ENCODE results near the gene PSMG3. TPM values are rescaled to one million over a fixed set of nuclear protein-coding genes. Genes with fewer than 3 reads are reported as not detected.

PSMG3 gene
- total and polyA plus RNA-seq, 2 experiments from 2014 or later: 28.3 to 84.8 TPM

DNA sequence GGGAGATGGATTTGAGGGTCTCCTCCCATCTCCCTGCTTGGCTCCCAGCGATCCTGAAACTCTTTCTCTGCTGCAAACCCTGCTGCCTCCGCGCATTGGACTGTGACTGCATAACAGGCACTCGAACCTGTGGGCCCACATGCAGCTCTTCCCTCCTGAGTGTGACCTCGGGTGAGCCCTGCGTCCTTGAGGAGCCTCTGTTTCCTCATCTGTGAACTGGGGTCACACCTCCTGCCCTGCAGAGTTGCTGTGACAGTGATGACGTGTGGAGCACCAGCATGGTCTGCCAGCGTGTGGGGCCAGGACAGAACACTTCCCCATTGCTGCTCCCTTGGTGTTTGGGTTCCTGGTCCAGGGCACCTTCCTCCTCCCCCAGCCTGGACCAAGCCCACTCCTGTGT lies 46.9 kb upstream of the PSMG3 start:
- Mint-ChIP-seq H3K4me1 (peaks cover 4% of the 10 kb centered on the region; the same call in 1 of the 3 replicates), H3K27me3 (ENCODE audit: insufficient read depth, low read depth, poor library complexity) (peaks cover 6% of the 10 kb centered on the region), H3K4me3 (no peak overlapping the region), H3K27ac (no peak overlapping the region), H3K36me3 (ENCODE audit: low read depth) (no peaks in the 10 kb centered on the region), H3K9me3 (peaks cover 4% of the 10 kb centered on the region; the same call in 1 of the 3 replicates)
- Histone ChIP-seq H4K20me1 (replicated peaks; ENCODE audit: insufficient read depth) (no peaks in the 10 kb centered on the region), H3K27ac (ENCODE audit: low read depth) (no peak overlapping the region), H3K36me3 (ENCODE audit: insufficient read depth) (no peaks in the 10 kb centered on the region), H3F3A (replicated peaks; ENCODE audit: low read depth) (no peaks in the 10 kb centered on the region), H3K4me3 (no peak overlapping the region), H3K27me3 (ENCODE audit: insufficient read depth) (no peaks in the 10 kb centered on the region), H2AFZ (no peak overlapping the region), H3K4me2 (no peak overlapping the region), H3K79me2 (replicated peaks; ENCODE audit: insufficient read depth) (no peaks in the 10 kb centered on the region), H3K4me1 (ENCODE audit: insufficient read depth) (no peaks in the 10 kb centered on the region), H3K9me2 (ENCODE audit: insufficient read depth) (no peaks in the 10 kb centered on the region)
- DNase-seq (ENCODE audit: low spot score): no peak
- no peak for ATAC-seq
- TF ChIP-seq, protein P1, sequence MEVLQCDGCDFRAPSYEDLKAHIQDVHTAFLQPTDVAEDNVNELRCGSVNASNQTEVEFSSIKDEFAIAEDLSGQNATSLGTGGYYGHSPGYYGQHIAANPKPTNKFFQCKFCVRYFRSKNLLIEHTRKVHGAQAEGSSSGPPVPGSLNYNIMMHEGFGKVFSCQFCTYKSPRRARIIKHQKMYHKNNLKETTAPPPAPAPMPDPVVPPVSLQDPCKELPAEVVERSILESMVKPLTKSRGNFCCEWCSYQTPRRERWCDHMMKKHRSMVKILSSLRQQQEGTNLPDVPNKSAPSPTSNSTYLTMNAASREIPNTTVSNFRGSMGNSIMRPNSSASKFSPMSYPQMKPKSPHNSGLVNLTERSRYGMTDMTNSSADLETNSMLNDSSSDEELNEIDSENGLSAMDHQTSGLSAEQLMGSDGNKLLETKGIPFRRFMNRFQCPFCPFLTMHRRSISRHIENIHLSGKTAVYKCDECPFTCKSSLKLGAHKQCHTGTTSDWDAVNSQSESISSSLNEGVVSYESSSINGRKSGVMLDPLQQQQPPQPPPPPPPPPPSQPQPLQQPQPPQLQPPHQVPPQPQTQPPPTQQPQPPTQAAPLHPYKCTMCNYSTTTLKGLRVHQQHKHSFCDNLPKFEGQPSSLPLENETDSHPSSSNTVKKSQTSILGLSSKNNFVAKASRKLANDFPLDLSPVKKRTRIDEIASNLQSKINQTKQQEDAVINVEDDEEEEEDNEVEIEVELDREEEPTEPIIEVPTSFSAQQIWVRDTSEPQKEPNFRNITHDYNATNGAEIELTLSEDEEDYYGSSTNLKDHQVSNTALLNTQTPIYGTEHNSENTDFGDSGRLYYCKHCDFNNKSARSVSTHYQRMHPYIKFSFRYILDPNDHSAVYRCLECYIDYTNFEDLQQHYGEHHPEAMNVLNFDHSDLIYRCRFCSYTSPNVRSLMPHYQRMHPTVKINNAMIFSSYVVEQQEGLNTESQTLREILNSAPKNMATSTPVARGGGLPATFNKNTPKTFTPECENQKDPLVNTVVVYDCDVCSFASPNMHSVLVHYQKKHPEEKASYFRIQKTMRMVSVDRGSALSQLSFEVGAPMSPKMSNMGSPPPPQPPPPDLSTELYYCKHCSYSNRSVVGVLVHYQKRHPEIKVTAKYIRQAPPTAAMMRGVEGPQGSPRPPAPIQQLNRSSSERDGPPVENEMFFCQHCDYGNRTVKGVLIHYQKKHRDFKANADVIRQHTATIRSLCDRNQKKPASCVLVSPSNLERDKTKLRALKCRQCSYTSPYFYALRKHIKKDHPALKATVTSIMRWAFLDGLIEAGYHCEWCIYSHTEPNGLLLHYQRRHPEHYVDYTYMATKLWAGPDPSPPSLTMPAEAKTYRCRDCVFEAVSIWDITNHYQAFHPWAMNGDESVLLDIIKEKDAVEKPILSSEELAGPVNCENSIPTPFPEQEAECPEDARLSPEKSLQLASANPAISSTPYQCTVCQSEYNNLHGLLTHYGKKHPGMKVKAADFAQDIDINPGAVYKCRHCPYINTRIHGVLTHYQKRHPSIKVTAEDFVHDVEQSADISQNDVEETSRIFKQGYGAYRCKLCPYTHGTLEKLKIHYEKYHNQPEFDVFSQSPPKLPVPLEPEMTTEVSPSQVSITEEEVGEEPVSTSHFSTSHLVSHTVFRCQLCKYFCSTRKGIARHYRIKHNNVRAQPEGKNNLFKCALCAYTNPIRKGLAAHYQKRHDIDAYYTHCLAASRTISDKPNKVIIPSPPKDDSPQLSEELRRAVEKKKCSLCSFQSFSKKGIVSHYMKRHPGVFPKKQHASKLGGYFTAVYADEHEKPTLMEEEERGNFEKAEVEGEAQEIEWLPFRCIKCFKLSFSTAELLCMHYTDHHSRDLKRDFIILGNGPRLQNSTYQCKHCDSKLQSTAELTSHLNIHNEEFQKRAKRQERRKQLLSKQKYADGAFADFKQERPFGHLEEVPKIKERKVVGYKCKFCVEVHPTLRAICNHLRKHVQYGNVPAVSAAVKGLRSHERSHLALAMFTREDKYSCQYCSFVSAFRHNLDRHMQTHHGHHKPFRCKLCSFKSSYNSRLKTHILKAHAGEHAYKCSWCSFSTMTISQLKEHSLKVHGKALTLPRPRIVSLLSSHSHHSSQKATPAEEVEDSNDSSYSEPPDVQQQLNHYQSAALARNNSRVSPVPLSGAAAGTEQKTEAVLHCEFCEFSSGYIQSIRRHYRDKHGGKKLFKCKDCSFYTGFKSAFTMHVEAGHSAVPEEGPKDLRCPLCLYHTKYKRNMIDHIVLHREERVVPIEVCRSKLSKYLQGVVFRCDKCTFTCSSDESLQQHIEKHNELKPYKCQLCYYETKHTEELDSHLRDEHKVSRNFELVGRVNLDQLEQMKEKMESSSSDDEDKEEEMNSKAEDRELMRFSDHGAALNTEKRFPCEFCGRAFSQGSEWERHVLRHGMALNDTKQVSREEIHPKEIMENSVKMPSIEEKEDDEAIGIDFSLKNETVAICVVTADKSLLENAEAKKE (CRISPR knock-in tag; IDR thresholded peaks at IDR 0.05): no peak
- no peak for TF ChIP-seq JUNB (IDR thresholded peaks at IDR 0.05; ENCODE audit: unreplicated experiment)
- TF ChIP-seq, protein P2, sequence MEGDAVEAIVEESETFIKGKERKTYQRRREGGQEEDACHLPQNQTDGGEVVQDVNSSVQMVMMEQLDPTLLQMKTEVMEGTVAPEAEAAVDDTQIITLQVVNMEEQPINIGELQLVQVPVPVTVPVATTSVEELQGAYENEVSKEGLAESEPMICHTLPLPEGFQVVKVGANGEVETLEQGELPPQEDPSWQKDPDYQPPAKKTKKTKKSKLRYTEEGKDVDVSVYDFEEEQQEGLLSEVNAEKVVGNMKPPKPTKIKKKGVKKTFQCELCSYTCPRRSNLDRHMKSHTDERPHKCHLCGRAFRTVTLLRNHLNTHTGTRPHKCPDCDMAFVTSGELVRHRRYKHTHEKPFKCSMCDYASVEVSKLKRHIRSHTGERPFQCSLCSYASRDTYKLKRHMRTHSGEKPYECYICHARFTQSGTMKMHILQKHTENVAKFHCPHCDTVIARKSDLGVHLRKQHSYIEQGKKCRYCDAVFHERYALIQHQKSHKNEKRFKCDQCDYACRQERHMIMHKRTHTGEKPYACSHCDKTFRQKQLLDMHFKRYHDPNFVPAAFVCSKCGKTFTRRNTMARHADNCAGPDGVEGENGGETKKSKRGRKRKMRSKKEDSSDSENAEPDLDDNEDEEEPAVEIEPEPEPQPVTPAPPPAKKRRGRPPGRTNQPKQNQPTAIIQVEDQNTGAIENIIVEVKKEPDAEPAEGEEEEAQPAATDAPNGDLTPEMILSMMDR (conservative IDR thresholded peaks at IDR 0.05; ENCODE audit: low read depth in 2 of 2): no peak

DNA sequence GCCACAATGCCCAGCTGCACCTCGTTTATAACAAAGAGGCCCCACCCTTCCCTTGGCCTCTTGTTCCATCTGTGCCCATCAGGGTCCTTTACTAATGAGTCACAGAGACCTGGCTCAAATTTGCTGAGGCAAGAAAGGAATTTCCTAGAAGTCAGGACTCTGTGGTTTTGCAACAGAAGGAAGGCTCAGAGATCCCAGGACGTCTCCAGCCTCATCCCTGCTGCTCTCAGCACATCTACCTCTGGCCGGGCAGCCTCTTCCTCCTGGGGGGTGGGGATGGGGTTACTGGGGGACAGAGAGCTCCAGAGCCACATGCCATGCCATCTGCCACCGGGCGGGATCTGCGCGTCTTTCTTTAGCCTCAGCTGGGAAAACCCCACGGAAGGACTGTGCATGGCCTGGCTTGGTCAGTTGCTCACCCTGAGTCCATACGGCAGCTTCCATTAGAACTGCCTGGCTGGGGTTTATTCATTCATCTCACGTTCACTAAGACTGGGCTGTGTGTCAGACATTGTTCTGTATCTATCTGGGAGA lies 41.9 kb upstream of the PSMG3 start:
- no peak for ATAC-seq
- H3K27ac ChIP-seq (ENCODE audit: low read depth): no peak overlapping the region
- TF ChIP-seq, protein P1 (CRISPR knock-in tag; IDR thresholded peaks at IDR 0.05): no peak

More for the DNA sequence above, 41.9 kb upstream of the PSMG3 start:
- Mint-ChIP-seq H3K4me3 (no peak overlapping the region), H3K27me3 (ENCODE audit: insufficient read depth, low read depth, poor library complexity) (peaks cover 11% of the 10 kb centered on the region), H3K9me3 (no peaks in the 10 kb centered on the region; the same call in 2 of the 3 replicates), H3K36me3 (ENCODE audit: low read depth) (no peaks in the 10 kb centered on the region; the same call in 2 of the 3 replicates), H3K27ac (no peak overlapping the region), H3K4me1 (peaks cover 14% of the 10 kb centered on the region)
- H3K4me3 ChIP-seq: no peak overlapping the region
- H3K79me2 ChIP-seq (replicated peaks; ENCODE audit: insufficient read depth): no peaks in the 10 kb centered on the region
- H2AFZ ChIP-seq: no peak overlapping the region
- H3K36me3 ChIP-seq (ENCODE audit: insufficient read depth): no peaks in the 10 kb centered on the region
- H3K9me2 ChIP-seq (ENCODE audit: insufficient read depth): no peaks in the 10 kb centered on the region
- H4K20me1 ChIP-seq (replicated peaks; ENCODE audit: insufficient read depth): no peaks in the 10 kb centered on the region
- no peaks in the 10 kb centered on the region for H3F3A ChIP-seq (replicated peaks; ENCODE audit: low read depth)
- DNase-seq (ENCODE audit: low spot score): no peak
- no peaks in the 10 kb centered on the region; the same call in 1 of the 2 replicates for H3K4me1 ChIP-seq (ENCODE audit: insufficient read depth)
- H3K4me2 ChIP-seq: no peak overlapping the region
- H3K27me3 ChIP-seq (ENCODE audit: insufficient read depth): no peaks in the 10 kb centered on the region
